ENCODE measurements around the gene PATJ. TPM values are rescaled to one million over a fixed set of nuclear protein-coding genes. Genes with fewer than 3 reads are reported as not detected.

The PATJ gene
- total RNA-seq, 1 experiment from 2014 or later, result 47.3 TPM

- Histone ChIP-seq H3T11ph (ENCODE audit: low read length) (no peak overlapping the region), H3K79me2 (ENCODE audit: insufficient read depth, low read length) (peaks cover 13% of the 10 kb centered on the region; the same call in 1 of the 2 replicates), H2BK20ac (ENCODE audit: low read depth, low read length, poor library complexity, severe bottlenecking) (no peak overlapping the region), H3K4me1 (ENCODE audit: insufficient read depth, low read length) (peaks cover 9% of the 10 kb centered on the region; the same call in 1 of the 2 replicates), H4K91ac (ENCODE audit: insufficient read length, low read depth, low read length) (no peak overlapping the region), H3K4me2 (ENCODE audit: insufficient read depth, insufficient read length, low read length) (peak overlapping the region; percentile 72), H3K27me3 (ENCODE audit: insufficient read depth, low read length) (no peaks in the 10 kb centered on the region), H2AK5ac (ENCODE audit: insufficient read length, low read length) (no peak overlapping the region), H3K4ac (ENCODE audit: low read depth, low read length) (no peak overlapping the region), H3K23me2 (ENCODE audit: insufficient read length, low read depth, low read length, poor library complexity, severe bottlenecking) (peaks cover 9% of the 10 kb centered on the region), H3K14ac (ENCODE audit: insufficient read depth, low read length) (no peak overlapping the region), H3K56ac (ENCODE audit: insufficient read length, low read depth, low read length) (no peak overlapping the region), H3K9ac (ENCODE audit: extremely low read depth, insufficient read length, low read length) (no peak overlapping the region), H4K20me1 (ENCODE audit: control insufficient read depth, insufficient read depth, insufficient read length) (no peaks in the 10 kb centered on the region), H4K8ac (replicated peaks; ENCODE audit: insufficient read length, low read depth, low read length) (no peak overlapping the region), H3K79me1 (ENCODE audit: insufficient read depth, low read depth, low read length, poor library complexity, severe bottlenecking) (peaks cover 3% of the 10 kb centered on the region), H4K5ac (ENCODE audit: insufficient read length, low read depth, low read length) (no peak overlapping the region), H2BK12ac (ENCODE audit: insufficient read length, low read depth, low read length) (no peak overlapping the region), H3K27ac (ENCODE audit: insufficient read length, low read depth, low read length) (no peak overlapping the region), H3K9me3 (ENCODE audit: control insufficient read depth, low read depth, low read length) (no peaks in the 10 kb centered on the region), H3K23ac (ENCODE audit: insufficient read length, low read depth, low read length) (no peak overlapping the region), H2BK15ac (ENCODE audit: low read depth, low read length) (no peak overlapping the region), H3K18ac (ENCODE audit: insufficient read length, low read depth, low read length) (no peak overlapping the region), H2AFZ (ENCODE audit: low read length) (no peak overlapping the region), H2BK120ac (ENCODE audit: low read depth, low read length, poor library complexity, severe bottlenecking) (no peak overlapping the region), H2BK5ac (ENCODE audit: insufficient read length, low read length) (no peak overlapping the region)
- no peaks in the 10 kb centered on the region for H3K9me3 Mint-ChIP-seq
- WGBS (ENCODE audit: extremely low coverage, insufficient read length, low lambda C conversion rate), result no CpG with 5 or more reads among the region's 6 CpGs
- TF ChIP-seq, protein P1, sequence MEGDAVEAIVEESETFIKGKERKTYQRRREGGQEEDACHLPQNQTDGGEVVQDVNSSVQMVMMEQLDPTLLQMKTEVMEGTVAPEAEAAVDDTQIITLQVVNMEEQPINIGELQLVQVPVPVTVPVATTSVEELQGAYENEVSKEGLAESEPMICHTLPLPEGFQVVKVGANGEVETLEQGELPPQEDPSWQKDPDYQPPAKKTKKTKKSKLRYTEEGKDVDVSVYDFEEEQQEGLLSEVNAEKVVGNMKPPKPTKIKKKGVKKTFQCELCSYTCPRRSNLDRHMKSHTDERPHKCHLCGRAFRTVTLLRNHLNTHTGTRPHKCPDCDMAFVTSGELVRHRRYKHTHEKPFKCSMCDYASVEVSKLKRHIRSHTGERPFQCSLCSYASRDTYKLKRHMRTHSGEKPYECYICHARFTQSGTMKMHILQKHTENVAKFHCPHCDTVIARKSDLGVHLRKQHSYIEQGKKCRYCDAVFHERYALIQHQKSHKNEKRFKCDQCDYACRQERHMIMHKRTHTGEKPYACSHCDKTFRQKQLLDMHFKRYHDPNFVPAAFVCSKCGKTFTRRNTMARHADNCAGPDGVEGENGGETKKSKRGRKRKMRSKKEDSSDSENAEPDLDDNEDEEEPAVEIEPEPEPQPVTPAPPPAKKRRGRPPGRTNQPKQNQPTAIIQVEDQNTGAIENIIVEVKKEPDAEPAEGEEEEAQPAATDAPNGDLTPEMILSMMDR (conservative IDR thresholded peaks at IDR 0.05), result no peak
- H3K27me3 Mint-ChIP-seq (ENCODE audit: low read depth), result no peaks in the 10 kb centered on the region
- H3K36me3 Mint-ChIP-seq (ENCODE audit: insufficient read depth in 1 of 3, low read depth in 3 of 3), result peaks cover 0 to 5% (median 5%) of the 10 kb centered on the region in 3 experiments; a peak in 4 of 7 replicates
- DNase-seq, result no peak
- peak overlapping the region; percentile 86 to 93 for H3K4me3 Mint-ChIP-seq
- H3K4me1 Mint-ChIP-seq, result peaks cover 27 to 30% of the 10 kb centered on the region in 2 experiments
- no peak overlapping the region for H3K27ac Mint-ChIP-seq
Measured at GRCh38 chr1:61743716-61744580, 1.7 kb downstream of the PATJ start.

All from H9 (cell line).